GM19239 (cell line): ENCODE results near the gene IFFO2.
A peak's percentile ranks its signal among the peaks of the same experiment; 100 is the strongest.

Experiments used
- DNase-seq: peaks from one replicate; pipeline ENCODE4 v3.0.0; 2011; ENCODE audit warnings: low spot score; ENCODE audit not compliant: insufficient read length
- FAIRE-seq: peaks from 2 replicates; lab custom pipeline; 2011; peaks lifted over from hg19 to GRCh38; lab: Jason Lieb, UNC

IFFO2 gene

DNA sequence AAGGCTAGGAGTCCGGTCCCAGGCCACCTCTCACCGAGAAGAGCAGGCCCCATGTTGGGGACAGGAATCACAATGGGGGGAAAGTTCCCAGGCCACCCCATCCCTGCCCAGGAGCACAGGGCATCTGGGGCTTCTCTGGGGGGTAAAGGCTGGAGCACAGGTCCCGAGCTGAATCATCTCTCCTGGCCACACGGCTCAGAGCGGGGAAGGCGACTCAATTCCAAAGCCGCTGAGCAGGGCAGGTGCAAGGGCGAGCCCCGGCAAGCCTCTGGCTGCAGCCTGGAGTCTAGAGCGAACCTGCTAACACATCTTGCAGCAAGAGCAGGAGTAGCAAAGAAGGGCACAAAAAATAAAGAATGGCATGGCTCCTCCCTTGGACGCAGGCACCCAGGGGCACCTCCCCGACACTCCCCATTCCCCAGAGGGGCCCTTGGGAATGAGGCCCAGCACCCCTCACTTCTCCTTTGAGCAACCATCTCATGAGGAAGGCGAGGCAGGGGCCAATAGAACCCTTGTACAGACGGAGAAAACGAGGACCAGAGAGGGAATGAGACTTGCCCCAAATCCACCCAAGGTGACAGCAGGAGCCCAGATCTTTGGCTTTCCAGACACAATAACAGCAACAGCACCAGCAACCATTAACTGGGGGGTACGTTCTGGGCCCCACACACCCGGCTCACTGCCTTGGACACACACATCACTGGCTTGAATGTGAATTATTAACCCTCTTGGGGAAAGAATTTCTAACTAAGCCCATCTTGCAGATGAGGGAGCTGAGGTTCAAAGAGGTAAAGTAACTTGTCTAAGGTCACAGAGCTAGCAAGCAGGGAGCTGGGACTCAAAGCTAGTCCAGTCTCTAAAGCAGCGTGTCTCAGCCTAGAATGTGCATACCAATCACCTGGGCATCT lies 33.4 kb downstream of the IFFO2 start:
- DNase-seq (no peak), FAIRE-seq (peak; percentile 35)

DNA sequence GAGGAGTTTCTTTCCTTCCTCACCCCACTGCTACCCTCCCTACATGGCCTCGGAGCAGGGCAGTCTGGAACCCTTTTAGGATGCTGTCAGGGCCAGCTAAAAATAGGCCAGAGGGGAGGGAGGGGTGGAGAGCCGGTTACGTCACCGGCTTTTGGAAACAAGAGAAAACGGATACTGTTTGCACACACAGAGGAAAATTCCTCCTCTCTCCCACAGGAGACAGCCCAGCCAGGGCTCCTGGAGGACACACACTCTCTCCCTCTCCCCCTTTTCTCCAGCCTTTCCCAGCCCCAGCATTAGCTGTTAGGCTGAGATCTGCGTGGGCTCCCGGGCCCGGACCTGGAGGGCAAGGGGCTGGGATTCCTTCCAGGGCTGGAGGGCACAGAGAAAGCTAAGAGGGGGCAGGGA lies 34.2 kb downstream of the IFFO2 start:
- no peak for FAIRE-seq

GRCh38 chr1:18921516-18922251 lies 34.8 kb downstream of the IFFO2 start:
- no peak for FAIRE-seq
- no peak for DNase-seq

More for the DNA sequence above, 34.2 kb downstream of the IFFO2 start:
- no peak for DNase-seq

DNA sequence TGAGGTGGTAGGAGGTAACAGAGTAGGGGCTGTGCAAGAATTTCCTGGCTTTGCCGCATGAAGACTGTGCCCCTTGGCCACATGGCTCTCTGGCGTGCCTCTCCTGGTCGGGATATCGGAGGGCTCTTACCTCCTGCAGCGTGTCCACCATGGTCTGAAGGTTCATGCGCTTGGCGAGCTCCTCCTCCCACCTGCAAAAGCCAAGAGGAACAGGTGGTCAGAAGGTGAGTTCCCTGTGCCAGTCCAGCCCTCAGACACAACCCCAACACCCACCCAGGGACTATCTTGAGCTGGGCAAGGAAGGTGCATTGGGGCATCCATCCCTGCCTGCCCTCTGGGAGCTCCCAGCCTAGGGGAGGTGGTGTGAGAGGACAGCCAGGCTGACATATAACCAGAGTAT lies 35.5 kb downstream of the IFFO2 start:
- FAIRE-seq: no peak

DNA sequence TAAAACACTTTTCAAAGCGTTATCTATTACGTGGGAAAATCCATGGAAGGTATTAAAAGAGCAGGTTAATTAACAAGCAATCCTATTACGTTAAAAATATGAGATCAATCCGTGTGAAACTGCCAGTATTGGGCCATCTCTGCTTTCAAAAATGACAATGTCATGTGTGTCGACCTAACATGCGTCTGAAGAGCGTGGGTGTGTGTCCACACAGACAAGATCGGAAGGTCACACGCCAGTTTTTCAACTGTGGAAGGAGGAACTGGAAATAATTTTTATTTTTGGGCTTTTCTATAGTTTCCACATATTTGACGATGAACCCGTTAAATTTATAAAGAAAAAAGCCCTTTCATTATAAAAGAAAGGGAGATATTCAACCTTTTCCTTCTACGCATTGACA lies 36.5 kb downstream of the IFFO2 start:
- FAIRE-seq (no peak), DNase-seq (no peak)

More for the DNA sequence above, 35.5 kb downstream of the IFFO2 start:
- DNase-seq: no peak

DNA sequence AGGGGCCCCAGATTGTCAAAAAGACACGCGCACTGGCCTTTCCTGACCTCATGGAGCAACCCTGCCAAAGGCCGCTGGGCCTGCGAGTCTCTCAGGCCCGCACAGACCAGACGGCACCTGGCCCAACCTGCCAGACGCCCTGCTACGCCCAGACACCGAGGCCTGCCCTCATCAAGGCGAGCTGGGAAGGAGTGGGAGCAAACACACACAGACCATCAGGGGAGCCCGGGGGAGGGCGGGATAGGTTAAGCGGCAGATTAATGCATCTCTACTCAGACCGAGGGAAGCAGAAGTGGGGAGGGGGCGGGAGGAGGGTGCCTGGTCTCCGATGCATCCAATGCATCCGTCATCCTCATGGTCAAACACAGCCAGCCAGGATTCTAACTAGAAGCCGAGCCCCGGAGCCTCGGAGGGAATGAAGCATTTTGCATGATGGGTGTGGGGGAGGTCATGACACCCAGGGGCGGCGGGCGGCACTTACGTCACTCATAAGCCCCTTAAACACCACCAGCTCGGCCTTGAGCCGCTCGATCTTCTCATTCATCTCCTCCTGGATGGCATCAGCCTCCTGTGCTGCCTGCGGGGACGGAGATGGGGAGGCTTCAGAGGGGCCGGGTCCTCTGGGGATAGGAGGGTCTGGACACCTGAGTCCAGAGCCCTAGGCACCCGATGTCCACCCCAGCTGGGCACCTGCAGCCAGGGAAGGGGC lies 37.1 kb downstream of the IFFO2 start:
- FAIRE-seq (no peak), DNase-seq (no peak)

GRCh38 chr1:18918417-18918816 lies 38.1 kb downstream of the IFFO2 start:
- DNase-seq (no peak), FAIRE-seq (no peak)

GRCh38 chr1:18917071-18917799 lies 39.2 kb downstream of the IFFO2 start:
- FAIRE-seq (no peak), DNase-seq (no peak)

GRCh38 chr1:18915341-18915740 lies 41.1 kb downstream of the IFFO2 start:
- FAIRE-seq (no peak), DNase-seq (no peak)

GRCh38 chr1:18913065-18913835 lies 43.2 kb downstream of the IFFO2 start:
- DNase-seq: peak; percentile 91
- FAIRE-seq: peak; percentile 71

DNA sequence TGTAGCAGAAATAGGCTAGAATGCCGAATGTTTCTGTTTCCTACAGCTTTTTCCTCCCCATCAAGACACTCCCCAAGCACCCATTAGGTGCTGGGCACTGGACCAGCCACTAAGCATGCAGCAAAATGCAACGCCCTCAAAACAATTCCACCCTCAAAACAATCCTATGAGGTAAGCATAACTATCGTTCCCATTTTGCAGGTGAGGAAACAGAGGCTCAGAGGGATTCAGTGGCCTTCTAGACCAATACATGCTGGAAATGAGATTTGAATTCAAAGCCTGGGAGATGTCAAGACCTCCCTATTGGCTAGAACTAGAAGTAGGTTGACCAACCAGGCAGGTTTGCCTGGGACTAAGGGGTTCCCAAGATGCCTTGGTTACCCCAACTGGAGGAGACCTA lies 43.9 kb downstream of the IFFO2 start:
- FAIRE-seq (no peak), DNase-seq (no peak)

- DNase-seq (no peak), FAIRE-seq (no peak)
These were observed 47.3 kb downstream of the IFFO2 start for GRCh38 chr1:18908911-18909771.

GRCh38 chr1:18907917-18908845 lies 48.3 kb downstream of the IFFO2 start:
- DNase-seq (no peak), FAIRE-seq (no peak)

GRCh38 chr1:18907021-18907916 lies 49.2 kb downstream of the IFFO2 start:
- DNase-seq: peak; percentile 41
- peak; percentile 90 for FAIRE-seq

DNA sequence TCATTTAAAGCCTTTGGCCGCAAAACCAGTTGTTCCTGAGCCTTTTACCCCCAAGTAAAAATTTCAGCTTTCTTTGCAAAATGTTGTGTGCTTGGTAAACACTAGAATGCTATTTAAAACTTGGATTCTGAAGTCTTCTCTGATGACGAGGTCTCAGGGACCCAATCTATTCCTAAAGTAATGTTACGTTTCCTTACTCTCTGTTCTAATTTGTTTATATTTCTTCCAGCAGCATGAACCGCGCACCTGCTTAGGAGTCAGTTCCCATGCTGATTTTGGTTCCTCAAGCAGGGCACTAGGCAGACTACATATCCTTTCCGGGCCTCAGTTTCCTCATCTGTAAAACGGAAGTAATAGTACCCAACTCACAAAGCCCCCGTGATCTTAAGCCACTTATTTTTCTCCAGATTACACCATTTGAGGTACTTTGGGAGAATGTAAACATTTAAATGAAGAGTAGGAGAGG lies 53.2 kb downstream of the IFFO2 start:
- DNase-seq: no peak
- FAIRE-seq: no peak
